OCI-LY1 (cell line): ENCODE results near the gene PABPC4L.

Experiments
- CTCF ChIP-seq: fragments of 200-600 bp; sonication (generic), shearing (Covaris generic); IDR thresholded peaks from 2 replicates; pipeline ENCODE4 v1.5.1; 2017; ENCODE audit warnings: mild to moderate bottlenecking, antibody characterized with exemption, low read length, moderate library complexity, mixed read lengths
- EZH2 ChIP-seq: fragments of 200-600 bp; sonication (generic), shearing (Covaris generic); IDR thresholded peaks from 2 replicates; pipeline ENCODE4 v1.8.0; 2017; ENCODE audit warnings: borderline replicate concordance, mixed run types, mild to moderate bottlenecking, antibody characterized with exemption, low read length, moderate library complexity, mixed read lengths

- TF ChIP-seq CTCF = no peak
- no peak for TF ChIP-seq EZH2
Measured at GRCh38 chr4:134189480-134189879, 12.1 kb downstream of the PABPC4L start.
